GM19238 (cell line): ENCODE results near the gene GSTM4.
"Not testable (repeated sequence)": the region's sequence is repeated elsewhere in the genome, so short reads cannot be mapped to it uniquely, and the experiment has no call there.

Source experiments
- DNase-seq: peaks from one replicate; pipeline ENCODE4 v3.0.0; 2011; ENCODE audit warnings: low spot score; ENCODE audit not compliant: insufficient read length

Gene GSTM4

GRCh38 chr1:109637446-109637845 is 18.5 kb upstream of the GSTM4 start:
- no peak for DNase-seq

- DNase-seq, result no peak
Measured at GRCh38 chr1:109639063-109639840, 16.6 kb upstream of the GSTM4 start.

GRCh38 chr1:109639841-109640184 is 16.1 kb upstream of the GSTM4 start:
- DNase-seq, result no peak

GRCh38 chr1:109640285-109640865 is 15.5 kb upstream of the GSTM4 start:
- no peak for DNase-seq

GRCh38 chr1:109641078-109641740 is 14.7 kb upstream of the GSTM4 start:
- DNase-seq, result no peak

- no peak for DNase-seq
Measured at GRCh38 chr1:109641861-109642260, 14.0 kb upstream of the GSTM4 start.

- DNase-seq, result no peak
Measured at GRCh38 chr1:109642626-109643025, 13.3 kb upstream of the GSTM4 start.

GRCh38 chr1:109643385-109644230 is 12.3 kb upstream of the GSTM4 start:
- DNase-seq, result peak; percentile 70

- no peak for DNase-seq
Measured at GRCh38 chr1:109644670-109645069, 11.2 kb upstream of the GSTM4 start.

- no peak for DNase-seq
Measured at GRCh38 chr1:109649491-109649914, 6.4 kb upstream of the GSTM4 start.

- DNase-seq, result no peak
Measured at GRCh38 chr1:109650609-109651008, 5.3 kb upstream of the GSTM4 start.

- no peak for DNase-seq
Measured at GRCh38 chr1:109652402-109652801, 3.5 kb upstream of the GSTM4 start.

GRCh38 chr1:109653306-109653705 is 2.6 kb upstream of the GSTM4 start:
- no peak for DNase-seq

GRCh38 chr1:109654519-109654918 is 1.4 kb upstream of the GSTM4 start:
- DNase-seq, result no peak

- DNase-seq, result no peak
Measured at GRCh38 chr1:109657395-109657794, 1.5 kb downstream of the GSTM4 start.

- no peak for DNase-seq
Measured at GRCh38 chr1:109657970-109658369, 2.1 kb downstream of the GSTM4 start.

- DNase-seq, result no peak
Measured at GRCh38 chr1:109658533-109659042, 2.7 kb downstream of the GSTM4 start.

GRCh38 chr1:109659145-109659544 is 3.2 kb downstream of the GSTM4 start:
- DNase-seq, result no peak

GRCh38 chr1:109659997-109660690 is 4.2 kb downstream of the GSTM4 start:
- no peak for DNase-seq

GRCh38 chr1:109660691-109661026 is 4.8 kb downstream of the GSTM4 start:
- not testable (repeated sequence) for DNase-seq

- no peak for DNase-seq
Measured at GRCh38 chr1:109661391-109661790, 5.5 kb downstream of the GSTM4 start.
